GM19023 (cell line): ENCODE data around the gene LRRC43.
"Not testable (repeated sequence)": the region's sequence is repeated elsewhere in the genome, so short reads cannot be mapped to it uniquely, and the experiment has no call there.

Source experiments
- ATAC-seq: cut with Tn5 transposase; IDR thresholded peaks from one replicate; pipeline ENCODE4 v1.9.1; 2021; ENCODE audit warnings: mild to moderate bottlenecking, moderate library complexity; ENCODE audit not compliant: unreplicated experiment

LRRC43 gene

DNA sequence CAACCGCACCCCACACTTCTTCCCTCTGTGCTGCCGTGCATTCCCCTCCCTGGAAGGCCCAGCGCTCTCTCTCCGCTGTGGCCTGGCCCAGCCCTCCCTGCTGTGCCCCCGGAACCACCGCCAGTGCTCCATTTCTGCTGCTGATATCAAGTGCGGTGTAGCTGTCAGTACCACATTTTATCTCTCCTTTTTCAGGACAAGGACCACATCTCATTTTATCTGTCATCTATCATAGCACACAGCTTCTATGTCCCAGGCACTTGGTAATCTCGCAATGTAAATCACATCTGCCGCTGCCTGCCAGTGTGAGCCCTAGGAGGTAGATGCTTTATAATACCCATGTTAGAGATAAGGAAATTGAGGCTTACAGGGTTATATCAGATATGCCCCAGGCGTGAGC lies 27.2 kb upstream of the LRRC43 start:
- ATAC-seq: no peak

DNA sequence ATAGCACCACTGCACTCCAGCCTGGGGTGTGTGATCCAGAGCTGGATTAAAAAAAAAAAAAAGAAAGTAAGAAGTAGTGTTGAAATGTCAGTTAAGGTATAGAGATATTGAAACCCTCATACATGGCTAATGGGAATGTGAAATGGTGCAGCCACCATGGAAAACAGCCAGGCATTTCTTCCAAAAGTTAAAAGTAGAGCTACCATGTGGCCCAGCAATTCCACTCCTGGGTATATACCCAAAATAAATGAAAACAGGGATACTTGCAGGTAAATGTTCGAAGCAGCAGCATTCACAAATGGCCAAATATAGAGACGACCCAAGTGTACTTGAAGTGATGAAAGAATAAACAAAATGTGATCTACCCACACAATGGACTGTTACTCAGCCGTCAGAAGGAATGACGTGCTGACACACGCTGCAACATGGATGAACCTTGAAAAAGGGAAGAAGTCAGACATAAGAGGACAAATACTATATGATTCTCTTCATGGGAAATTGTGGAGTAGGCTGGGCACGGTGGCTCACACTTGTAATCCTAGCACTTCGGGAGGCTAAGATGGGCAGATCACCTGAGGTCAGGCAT lies 24.1 kb upstream of the LRRC43 start:
- no peak for ATAC-seq

DNA sequence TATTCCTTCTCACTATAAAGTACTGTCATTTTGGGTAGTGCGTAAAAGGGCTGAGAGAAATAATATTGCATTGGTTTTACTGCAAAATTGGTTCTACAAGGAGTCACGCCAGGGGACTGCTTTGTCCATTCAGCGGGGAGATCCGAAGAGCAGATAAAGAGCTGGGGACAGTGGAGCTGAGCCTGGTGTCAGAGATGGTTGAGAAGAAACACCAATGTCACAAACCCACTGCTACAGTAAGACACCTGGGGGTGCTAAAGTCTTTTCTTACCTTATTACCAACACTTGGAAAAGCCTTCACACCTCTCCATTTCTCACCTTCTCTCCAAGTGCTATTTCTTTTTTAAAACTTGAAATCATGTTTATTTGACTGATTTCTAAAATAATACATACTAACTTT lies 23.0 kb upstream of the LRRC43 start:
- no peak for ATAC-seq

DNA sequence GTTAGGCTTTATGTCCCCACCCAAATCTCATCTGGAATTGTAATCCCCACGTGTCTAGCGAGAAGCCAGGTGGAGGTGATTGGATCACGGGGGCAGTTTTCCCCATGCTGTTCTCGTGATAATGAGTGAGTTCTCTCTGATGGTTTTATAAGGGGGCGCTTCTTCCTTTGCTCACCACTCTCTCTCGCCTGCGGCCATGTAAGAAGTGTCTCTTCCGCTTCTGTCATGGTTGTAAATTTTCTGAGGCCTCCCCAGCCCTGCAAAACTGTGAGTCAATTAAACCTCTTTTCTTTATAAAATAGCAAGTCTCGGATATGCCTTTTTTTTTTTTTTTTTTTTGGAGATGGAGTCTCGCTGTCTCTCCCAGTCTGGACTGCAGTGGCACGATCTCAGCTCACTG lies 22.2 kb upstream of the LRRC43 start:
- ATAC-seq: no peak

DNA sequence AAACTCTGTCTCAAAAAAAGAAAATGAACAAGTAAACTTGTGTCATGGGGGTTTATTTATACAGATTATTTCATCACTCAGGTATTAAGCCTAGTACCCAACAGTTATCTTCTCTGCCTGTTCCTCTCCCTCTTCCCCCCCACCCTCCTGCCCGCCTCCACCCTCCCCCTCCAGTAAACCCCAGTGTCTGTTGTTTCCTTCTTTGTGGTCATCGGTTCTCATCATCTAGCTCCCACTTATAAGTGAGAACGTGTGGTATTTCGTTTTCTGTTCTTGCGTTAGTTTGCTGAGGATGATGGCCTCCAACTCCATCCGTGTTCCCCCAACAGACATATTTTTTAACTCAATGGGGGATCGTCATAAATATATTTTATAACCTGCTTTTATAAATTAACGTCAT lies 21.2 kb upstream of the LRRC43 start:
- no peak for ATAC-seq

DNA sequence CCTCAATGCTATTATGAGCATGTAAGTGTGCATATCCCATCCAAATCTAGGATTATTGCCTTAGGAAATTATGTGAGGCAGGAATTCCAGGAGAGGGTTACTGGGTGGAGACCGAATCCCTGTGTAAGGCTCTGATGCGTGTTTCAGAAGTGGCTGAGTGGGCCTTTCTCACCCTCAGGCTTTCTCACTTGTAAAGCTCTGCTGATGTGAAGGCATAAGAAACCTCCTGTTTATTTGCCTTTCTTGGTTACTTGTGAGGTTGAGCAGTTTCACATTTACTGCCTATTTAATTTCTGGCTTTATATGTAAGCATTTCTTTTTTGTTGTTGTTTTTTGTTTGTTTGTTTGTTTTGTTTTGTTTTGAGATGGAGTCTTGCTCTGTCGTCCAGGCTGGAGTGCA lies 19.9 kb upstream of the LRRC43 start:
- no peak for ATAC-seq

DNA sequence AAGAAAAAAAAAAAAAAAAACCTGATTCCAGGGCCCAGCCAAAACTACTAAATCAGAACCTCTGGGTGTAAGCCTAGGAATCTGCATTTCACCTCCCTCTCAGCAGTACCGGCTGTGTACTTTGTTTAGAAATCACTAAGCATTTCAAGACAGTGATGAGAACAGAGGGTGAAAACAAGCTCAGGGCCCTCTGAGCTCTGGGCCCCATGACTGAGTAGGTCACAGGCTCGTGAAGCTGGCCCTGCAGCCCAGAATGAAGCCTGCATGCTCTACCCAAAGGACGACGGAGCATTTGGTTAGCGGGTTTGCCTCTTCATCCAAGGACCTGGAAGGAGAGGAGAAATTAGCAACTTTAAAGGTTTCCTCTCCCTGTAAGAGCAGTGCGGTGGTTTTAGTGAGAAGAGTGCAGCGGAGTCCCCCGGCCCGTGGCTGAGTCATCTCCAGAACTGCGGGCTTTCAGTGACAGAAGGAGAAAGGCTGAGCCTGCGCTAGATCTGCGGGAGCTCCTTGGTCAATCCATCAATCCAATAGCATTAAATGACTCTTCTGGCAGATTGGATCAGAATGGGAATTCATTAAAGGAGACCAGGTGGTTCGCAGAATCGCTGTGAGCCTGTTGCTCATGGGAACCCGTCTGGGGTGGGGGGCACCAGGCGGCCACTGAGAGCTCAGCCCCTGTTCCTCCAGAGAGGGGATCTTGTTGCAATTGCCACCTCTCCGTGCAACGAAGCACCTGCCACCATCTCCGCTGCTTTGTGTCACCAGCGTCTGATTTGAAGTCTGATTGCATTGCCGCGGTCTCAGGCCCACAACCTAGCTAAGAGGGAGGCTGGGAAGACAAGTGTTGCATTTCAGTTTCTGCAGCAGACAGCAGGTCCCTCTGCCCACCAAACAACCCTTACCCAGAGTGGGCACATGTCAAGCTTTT lies 16.2 kb upstream of the LRRC43 start:
- peak; percentile 71 for ATAC-seq

DNA sequence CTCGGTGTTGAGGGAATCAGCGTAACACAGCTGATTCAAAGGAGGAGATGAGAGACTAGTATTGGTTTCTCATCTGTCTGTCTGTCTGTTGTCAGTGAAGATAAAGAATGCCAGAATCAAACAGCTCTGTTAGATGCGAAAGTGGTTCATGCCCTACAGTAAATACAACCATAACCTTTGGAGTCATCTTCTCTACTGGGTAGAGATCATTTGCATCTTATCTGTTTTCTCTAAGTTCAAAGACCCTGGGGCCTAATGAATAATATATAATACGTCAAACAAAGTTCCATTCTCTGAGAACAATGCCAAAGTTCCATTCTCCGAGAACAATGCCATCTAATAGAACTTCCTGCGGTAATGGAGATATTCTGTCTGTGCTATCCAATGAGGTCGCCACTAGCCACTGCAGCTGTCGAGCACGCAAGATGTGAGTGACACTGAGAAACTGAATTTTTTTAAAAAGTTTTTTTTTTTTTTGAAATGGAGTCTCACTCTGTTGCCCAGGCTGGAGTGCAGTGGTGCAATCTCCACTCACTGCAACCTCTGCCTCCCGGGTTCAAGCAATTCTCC lies 15.5 kb upstream of the LRRC43 start:
- ATAC-seq: no peak

DNA sequence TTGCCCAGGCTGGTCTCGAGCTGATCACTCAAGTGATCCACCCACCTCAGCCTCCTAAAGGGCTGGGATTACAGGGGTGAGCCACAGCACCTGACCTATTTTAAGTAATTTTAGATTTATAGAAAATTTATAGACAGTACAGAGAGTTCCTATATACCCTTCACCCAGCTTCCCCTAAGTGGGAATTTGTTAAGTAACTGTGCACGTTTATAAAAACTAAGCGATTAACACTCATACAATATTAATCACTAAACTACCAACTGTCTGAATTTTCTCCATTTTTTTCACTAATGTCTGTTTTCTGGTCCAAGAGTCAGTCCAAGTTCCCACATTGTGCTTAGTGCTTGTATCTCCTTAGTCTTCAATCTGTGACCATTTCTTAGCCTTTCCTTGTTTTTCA lies 14.4 kb upstream of the LRRC43 start:
- ATAC-seq: no peak

DNA sequence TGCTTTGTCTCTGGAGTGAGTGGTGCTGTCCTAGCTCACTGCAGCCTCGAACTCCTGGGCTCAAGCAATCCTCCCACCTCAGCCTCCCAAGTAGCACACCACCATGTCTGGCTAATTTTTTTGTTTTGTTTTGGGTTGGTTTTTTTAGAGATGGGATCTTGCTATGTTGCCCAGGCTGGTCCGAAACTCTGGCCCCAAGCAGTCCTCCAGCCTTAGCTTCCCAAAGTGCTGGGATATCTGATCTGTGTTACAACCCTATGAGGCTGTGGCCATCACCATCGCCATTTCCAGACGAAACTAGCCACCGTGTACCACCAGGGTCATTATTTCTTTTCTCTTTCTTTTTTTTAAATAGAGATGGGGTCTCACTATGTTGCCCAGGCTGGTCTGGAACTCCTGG lies 11.5 kb upstream of the LRRC43 start:
- ATAC-seq: no peak

DNA sequence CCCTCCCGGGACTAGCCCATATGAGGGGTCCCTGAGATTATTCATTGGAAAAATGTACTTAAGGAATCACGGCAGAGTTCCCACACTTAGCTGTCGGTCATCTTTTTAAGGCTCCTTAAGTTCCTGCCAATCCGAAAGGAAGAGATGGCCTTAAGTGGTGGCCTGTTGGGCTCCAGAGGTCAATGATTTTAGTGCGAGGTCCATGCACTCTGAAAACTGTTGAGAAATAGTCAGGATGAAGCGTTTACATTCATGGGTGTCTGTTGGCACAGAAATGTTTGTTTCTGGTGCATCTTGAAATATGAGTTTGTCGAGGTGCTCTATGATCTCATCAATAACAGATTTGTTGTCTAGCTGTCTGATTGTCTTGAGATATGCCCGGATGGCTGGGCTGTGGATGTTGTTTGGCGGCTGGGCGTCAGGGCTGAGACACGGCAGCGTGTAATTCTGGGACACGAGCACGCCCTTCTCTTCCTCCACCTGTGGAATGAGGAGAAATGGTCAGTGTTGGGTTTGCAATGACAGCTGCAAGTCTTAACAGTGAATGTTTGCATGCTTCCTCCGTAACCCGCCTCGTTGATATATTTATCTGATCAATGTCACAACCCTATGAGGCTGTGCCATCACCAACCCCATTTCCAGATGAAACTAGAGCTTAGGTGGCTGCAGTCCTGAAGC lies 10.5 kb upstream of the LRRC43 start:
- no peak for ATAC-seq

DNA sequence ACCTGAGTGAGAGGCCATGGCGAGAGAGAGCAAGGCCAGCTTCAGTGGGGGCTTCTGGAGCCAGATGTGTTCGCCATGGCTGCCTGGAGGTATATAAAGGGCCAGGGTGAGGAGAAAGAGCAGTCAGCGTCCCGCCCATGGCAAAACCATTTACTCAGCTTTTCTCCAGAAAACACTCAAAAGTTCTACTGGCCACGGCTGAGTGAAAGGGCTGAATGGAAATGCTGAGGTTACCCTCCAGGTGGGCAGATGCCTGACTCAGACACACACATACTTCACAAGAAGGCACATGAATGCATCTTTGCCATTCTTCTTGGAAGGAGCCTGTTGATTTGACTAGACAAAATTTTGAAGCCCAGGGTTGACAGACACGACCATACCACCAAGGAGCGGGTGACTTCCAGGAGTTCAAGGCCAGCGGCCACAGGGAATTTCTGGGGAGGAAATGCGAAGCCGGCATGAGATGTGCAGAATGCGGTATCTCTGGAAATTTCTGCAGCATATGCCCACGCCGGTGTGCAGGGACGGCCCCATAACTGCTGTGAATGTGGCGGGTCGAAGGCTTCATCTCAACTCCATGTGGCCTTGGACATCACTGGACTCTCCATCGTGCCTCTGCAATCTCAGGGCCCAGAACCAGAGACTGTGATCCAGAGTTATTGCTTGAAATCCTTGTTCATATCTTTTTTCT lies 8.6 kb upstream of the LRRC43 start, which contains the start of gene IL31:
Gene IL31 (minus strand): TSS at position 67 of the 691 bp plus-strand sequence. CDS start 49 bp downstream, at position 18.
- no peak for ATAC-seq

DNA sequence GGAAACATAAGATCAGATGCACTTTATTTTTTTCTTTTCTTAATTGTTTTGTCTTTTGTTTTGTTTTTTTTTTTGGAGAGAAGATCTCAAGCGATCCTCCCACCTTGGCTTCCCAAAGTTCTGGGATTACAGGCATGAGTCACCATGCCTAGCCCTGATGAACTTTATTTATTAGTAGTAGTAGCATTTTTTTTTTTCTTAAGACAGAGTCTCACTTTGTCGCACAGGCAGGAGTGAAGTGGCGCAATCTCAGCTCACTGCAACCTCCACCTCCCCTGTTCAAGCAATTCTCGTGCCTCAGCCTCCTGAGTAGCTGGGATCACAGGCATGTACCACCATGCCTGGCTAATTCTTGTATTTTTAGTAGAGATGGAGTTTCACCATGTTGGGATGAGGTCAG lies 6.5 kb upstream of the LRRC43 start:
- not testable (repeated sequence) for ATAC-seq

DNA sequence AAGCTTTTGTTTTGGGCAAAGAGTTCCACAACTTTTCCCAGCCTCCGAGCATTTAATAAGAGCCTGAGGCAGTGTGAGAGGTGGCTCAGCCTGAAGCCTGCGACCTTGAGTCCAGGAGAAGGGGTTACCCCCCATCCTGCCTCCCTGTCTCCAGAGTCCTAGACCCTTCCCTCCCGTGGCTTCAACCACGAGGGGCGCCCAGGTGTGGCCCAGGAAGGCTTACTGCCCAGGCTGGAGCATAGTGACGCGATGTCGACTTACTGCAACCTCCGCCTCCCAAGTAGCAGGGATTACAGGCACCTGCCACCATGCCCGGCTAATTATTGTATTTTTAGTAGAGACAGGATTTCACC lies 641 bp downstream of the LRRC43 start:
- no peak for ATAC-seq

DNA sequence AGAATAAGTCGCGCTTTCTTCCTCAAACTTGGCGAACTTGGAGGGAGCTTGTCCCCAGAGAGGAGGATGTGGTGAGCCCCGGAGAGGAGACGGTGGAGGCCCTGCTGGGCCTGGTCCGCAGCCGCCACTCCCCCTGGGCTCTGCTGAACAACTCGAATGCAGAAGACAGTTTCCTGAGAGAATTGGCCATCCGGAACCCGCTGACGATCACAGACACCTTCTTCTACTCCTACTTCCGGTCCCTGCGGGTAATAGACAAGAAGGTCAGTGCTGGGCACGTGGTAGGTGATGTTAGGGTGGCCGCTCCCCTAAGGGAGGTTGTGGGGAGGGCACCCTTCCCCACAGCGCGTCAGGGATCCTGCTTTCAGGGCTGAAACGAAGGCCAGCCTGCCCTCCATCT lies 1.6 kb downstream of the LRRC43 start:
- ATAC-seq: no peak

DNA sequence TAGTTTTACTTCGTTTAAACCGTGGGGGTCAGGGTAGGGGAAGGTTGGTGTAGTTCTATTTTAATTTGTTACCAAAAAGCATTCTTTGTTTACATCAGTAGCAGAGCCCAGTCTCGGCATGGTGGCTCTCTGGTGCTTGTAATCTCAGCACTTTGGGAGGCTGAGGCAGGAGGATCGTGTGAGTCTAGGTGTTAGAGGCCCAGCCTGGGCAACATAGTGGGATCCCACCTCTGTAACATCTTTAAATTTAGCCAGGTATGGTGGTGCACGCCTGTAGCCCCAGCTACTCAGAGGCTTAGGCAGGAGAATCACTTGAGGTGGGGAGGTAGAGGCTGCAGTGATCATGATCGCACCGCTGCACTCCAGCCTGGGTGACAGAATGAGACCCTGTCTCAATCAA lies 2.2 kb downstream of the LRRC43 start:
- no peak for ATAC-seq

DNA sequence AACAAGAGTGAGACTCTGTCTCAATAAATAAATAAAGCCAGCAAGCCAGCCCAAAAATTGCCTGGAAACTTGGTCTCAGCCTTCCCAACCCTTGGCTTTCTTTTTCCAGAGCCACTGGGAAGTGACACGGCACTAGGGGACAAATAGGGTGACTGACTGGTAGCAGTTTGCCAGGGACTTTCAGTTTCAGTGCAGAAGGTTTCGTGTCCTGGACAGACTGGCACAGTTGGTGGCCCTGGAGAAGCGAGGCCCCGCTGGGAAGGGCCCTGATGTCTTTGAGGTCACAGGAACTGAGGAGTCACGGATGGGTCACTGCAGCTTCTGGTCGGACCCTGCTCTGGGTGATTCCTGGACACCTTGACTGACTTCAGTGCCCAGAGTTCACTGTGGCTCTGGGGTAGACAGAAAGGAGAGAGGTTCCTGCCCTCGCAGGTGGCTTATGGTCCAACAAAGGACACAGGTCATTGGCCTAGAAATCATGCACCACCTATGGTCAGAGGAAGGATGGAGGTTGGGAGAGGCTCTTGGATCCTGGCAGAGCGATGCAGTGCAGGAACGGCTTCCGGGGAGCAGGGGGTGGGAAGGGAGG lies 2.7 kb downstream of the LRRC43 start:
- no peak for ATAC-seq

DNA sequence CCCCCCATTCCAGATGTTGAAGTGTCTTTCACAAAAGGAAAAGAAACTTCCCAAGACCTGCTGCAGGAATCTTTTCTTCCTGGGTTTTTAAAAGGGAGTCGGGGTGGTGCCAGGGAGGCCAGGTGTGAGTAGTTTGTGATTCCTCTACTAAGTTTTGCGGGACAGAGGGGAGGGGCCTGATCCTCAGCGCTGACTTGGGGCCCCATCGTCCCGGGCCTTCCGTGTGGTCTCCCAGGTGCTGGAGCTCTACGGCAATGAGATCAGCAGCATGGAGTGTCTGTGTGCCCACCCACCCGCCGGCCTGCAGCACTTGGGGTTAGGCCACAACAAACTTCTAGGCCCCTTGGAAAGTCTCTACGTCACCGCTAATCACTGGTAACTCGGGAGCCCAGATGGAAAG lies 4.5 kb downstream of the LRRC43 start:
- ATAC-seq: no peak

DNA sequence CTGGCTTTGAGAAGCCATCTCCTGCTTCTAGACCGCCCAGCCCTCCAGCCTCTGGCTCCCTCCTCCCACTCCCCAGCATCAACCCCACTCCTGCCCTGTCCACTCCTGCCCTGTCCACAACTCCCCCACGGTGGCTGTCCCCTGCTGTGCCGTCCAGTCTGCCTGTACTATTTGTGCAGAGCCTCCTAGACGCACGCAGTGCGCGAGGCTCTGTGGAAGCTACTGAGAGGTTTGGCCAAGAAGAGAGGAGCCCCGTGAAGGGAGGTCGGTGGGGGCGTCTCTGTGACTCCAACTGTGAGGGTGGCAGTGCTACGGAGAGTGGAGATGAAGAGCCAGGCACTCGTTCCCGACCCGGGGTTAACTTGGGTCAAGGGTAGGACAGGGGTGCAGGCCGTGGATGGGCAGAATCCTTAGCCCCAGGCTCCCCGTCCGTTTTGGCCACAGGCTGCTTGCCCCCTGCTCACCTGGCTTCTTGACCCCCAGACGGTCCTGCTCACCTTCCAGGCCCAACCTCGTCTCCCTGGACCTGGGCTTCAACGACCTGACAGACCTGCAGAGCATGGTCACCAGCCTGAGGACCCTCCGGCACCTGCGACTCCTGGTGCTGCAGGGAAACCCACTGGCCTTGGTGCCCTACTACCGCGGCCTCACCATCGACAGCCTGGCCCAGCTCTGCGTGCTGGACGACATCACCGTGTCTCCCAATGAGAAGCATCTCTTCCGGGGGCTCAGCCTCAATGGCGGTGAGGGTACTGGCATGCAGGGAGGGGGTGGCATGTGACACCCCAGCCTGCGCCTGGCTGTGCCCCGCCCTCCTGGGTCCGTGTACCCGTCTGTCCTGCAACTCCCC lies 6.9 kb downstream of the LRRC43 start:
- ATAC-seq: no peak
